ENCODE data around the gene SELENON. TPM values are rescaled to one million over a fixed set of nuclear protein-coding genes. Genes with fewer than 3 reads are reported as not detected.
A peak's percentile ranks its signal among the peaks of the same experiment; 100 is the strongest.

SELENON gene
- total RNA-seq, 1 donor from 2014 or later: 146 TPM

- peaks cover 5% of the 10 kb centered on the region for H3K27me3 Mint-ChIP-seq (ENCODE audit: low read depth)
- H3K4me3 Mint-ChIP-seq: peak overlapping the region; percentile 15
- no peak overlapping the region for H3K27ac Mint-ChIP-seq (ENCODE audit: unreplicated experiment)
- DNase-seq (ENCODE audit: low read depth, low spot score): no peak
- no peaks in the 10 kb centered on the region for H3K9me3 Mint-ChIP-seq
- no peaks in the 10 kb centered on the region for H3K36me3 Mint-ChIP-seq (ENCODE audit: low read depth)
- H3K4me1 Mint-ChIP-seq: peaks cover 25% of the 10 kb centered on the region
- TF ChIP-seq, protein P1, sequence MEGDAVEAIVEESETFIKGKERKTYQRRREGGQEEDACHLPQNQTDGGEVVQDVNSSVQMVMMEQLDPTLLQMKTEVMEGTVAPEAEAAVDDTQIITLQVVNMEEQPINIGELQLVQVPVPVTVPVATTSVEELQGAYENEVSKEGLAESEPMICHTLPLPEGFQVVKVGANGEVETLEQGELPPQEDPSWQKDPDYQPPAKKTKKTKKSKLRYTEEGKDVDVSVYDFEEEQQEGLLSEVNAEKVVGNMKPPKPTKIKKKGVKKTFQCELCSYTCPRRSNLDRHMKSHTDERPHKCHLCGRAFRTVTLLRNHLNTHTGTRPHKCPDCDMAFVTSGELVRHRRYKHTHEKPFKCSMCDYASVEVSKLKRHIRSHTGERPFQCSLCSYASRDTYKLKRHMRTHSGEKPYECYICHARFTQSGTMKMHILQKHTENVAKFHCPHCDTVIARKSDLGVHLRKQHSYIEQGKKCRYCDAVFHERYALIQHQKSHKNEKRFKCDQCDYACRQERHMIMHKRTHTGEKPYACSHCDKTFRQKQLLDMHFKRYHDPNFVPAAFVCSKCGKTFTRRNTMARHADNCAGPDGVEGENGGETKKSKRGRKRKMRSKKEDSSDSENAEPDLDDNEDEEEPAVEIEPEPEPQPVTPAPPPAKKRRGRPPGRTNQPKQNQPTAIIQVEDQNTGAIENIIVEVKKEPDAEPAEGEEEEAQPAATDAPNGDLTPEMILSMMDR (conservative IDR thresholded peaks at IDR 0.05): no peak
These were observed 14.6 kb downstream of the SELENON start for GRCh38 chr1:25814549-25815087.

DNA sequence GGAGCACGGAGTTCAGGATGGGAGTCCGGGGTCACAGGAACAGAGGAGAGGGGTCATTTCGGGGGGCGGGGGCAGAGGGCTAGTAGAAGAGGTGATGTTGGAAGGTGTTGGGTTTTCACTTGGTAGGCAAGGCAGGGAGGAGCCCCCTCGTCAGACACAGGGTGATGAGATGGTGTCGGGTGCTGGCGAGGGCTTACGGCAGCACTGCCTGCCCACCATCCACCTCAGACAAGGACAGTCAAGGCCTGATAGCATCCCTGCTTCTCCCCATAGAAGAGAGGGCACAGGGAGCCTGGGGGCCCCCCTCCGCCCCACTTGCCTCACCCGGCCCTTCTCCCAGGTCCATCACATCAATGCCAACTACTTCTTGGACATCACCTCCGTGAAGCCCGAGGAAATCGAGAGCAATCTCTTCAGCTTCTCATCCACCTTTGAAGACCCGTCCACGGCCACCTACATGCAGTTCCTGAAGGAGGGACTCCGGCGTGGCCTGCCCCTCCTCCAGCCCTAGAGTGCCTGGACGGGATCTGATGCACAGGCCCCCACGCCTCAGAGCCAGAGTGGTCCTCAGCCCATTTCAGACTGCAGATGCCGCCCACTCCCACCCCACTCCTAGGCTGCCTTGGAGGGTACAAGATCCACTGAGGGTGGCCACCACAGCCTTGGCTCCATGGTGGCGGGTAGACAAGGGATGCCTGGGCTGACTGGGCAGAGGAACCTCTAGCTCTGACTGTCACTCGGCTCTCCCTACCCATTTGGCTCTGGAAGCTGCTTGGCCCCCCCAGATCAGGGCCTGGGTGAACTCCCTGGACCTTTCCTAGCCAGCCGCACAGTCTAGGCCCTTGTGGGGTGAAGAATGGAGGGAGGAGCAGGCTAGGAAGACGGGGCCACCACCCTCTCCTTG lies 15.5 kb downstream of the SELENON start:
- peaks cover 5% of the 10 kb centered on the region for H3K27me3 Mint-ChIP-seq (ENCODE audit: low read depth)
- no peaks in the 10 kb centered on the region for H3K36me3 Mint-ChIP-seq (ENCODE audit: low read depth)
- no peaks in the 10 kb centered on the region for H3K9me3 Mint-ChIP-seq
- TF ChIP-seq, protein P1 (conservative IDR thresholded peaks at IDR 0.05): no peak
- peaks cover 25% of the 10 kb centered on the region for H3K4me1 Mint-ChIP-seq
- H3K4me3 Mint-ChIP-seq: peak overlapping the region; percentile 52
- DNase-seq (ENCODE audit: low read depth, low spot score): no peak
- no peak overlapping the region for H3K27ac Mint-ChIP-seq (ENCODE audit: unreplicated experiment)

- Mint-ChIP-seq H3K4me3 (peak overlapping the region; percentile 65), H3K36me3 (ENCODE audit: low read depth) (no peaks in the 10 kb centered on the region), H3K9me3 (no peaks in the 10 kb centered on the region), H3K27ac (ENCODE audit: unreplicated experiment) (peak overlapping the region; percentile 12), H3K4me1 (peaks cover 26% of the 10 kb centered on the region), H3K27me3 (ENCODE audit: low read depth) (peaks cover 11% of the 10 kb centered on the region)
- TF ChIP-seq, protein P1 (conservative IDR thresholded peaks at IDR 0.05): no peak
- no peak for DNase-seq (ENCODE audit: low read depth, low spot score)
These were observed 16.2 kb downstream of the SELENON start for GRCh38 chr1:25816112-25816718.

GRCh38 chr1:25817840-25818501 lies 18.0 kb downstream of the SELENON start:
- Mint-ChIP-seq H3K36me3 (ENCODE audit: low read depth) (no peaks in the 10 kb centered on the region), H3K4me3 (peak overlapping the region; percentile 98), H3K9me3 (no peaks in the 10 kb centered on the region), H3K27me3 (ENCODE audit: low read depth) (peaks cover 11% of the 10 kb centered on the region), H3K4me1 (peaks cover 38% of the 10 kb centered on the region), H3K27ac (ENCODE audit: unreplicated experiment) (peak overlapping the region; percentile 97)
- no peak for DNase-seq (ENCODE audit: low read depth, low spot score)
- TF ChIP-seq, protein P1 (conservative IDR thresholded peaks at IDR 0.05): peak; percentile 40

GRCh38 chr1:25818569-25818968 lies 18.6 kb downstream of the SELENON start:
- TF ChIP-seq, protein P1 (conservative IDR thresholded peaks at IDR 0.05): no peak
- Mint-ChIP-seq H3K36me3 (ENCODE audit: low read depth) (no peaks in the 10 kb centered on the region), H3K9me3 (no peaks in the 10 kb centered on the region), H3K4me1 (peaks cover 38% of the 10 kb centered on the region), H3K27me3 (ENCODE audit: low read depth) (peaks cover 11% of the 10 kb centered on the region), H3K4me3 (peak overlapping the region; percentile 98), H3K27ac (ENCODE audit: unreplicated experiment) (peak overlapping the region; percentile 97)
- no peak for DNase-seq (ENCODE audit: low read depth, low spot score)

Measured in neural crest cell (in vitro differentiated cells).